ENCODE results near the gene MAFG. TPM values are rescaled to one million over a fixed set of nuclear protein-coding genes. Genes with fewer than 3 reads are reported as not detected.
A peak's percentile ranks its signal among the peaks of the same experiment; 100 is the strongest.
"Not testable (repeated sequence)": the region's sequence is repeated elsewhere in the genome, so short reads cannot be mapped to it uniquely, and the experiment has no call there.

The MAFG gene
- total and polyA plus RNA-seq, 2 experiments from 2014 or later = 21.3 to 28.5 TPM

GRCh38 chr17:81921537-81921862 is 6.0 kb downstream of the MAFG start:
- Histone ChIP-seq H2AFZ (no peak overlapping the region), H3K36me3 (replicated peaks; ENCODE audit: insufficient read depth, low read depth) (no peaks in the 10 kb centered on the region), H3K27ac (no peak overlapping the region), H3K9me2 (replicated peaks; ENCODE audit: insufficient read depth) (no peaks in the 10 kb centered on the region), H3K9me3 (ENCODE audit: low read depth) (no peaks in the 10 kb centered on the region), H3K4me1 (ENCODE audit: insufficient read depth) (peaks cover 41% of the 10 kb centered on the region), H3K4me3 (no peak overlapping the region), H3K4me2 (no peak overlapping the region), H3K79me2 (peaks cover 84% of the 10 kb centered on the region), H3K27me3 (no peaks in the 10 kb centered on the region), H4K20me1 (ENCODE audit: insufficient read depth, poor library complexity, severe bottlenecking) (peaks cover 68% of the 10 kb centered on the region)
- DNase-seq (ENCODE audit: low spot score) = no peak
- 97% methylated on average over 3 of the region's 3 CpGs for WGBS (ENCODE audit: low lambda C conversion rate, missing lambda C conversion rate)
- TF ChIP-seq CTCF (IDR thresholded peaks at IDR 0.05; ENCODE audit: poor library complexity) (no peak), EZH2phosphoT487 (IDR thresholded peaks at IDR 0.05; ENCODE audit: low read depth, severe bottlenecking, unreplicated experiment) (no peak), EZH2 (IDR thresholded peaks at IDR 0.05; ENCODE audit: borderline replicate concordance) (no peak)

- TF ChIP-seq EZH2 (IDR thresholded peaks at IDR 0.05; ENCODE audit: borderline replicate concordance) (no peak), EZH2phosphoT487 (IDR thresholded peaks at IDR 0.05; ENCODE audit: low read depth, severe bottlenecking, unreplicated experiment) (no peak), CTCF (IDR thresholded peaks at IDR 0.05; ENCODE audit: poor library complexity) (no peak)
These were observed 6.7 kb downstream of the MAFG start for GRCh38 chr17:81920612-81921536.

GRCh38 chr17:81918832-81919545 is 8.5 kb downstream of the MAFG start:
- no peak overlapping the region for H3K4me2 ChIP-seq
- no peak overlapping the region for H3K4me3 ChIP-seq
- H3K27me3 ChIP-seq = no peaks in the 10 kb centered on the region
- peaks cover 45% of the 10 kb centered on the region for H4K20me1 ChIP-seq (ENCODE audit: insufficient read depth, poor library complexity, severe bottlenecking)
- no peaks in the 10 kb centered on the region for H3K9me3 ChIP-seq (ENCODE audit: low read depth)
- H3K27ac ChIP-seq = peak overlapping the region; percentile 82
- no peak for TF ChIP-seq EZH2phosphoT487 (IDR thresholded peaks at IDR 0.05; ENCODE audit: low read depth, severe bottlenecking, unreplicated experiment)
- no peak for TF ChIP-seq EZH2 (IDR thresholded peaks at IDR 0.05; ENCODE audit: borderline replicate concordance)
- no peak for TF ChIP-seq CTCF (IDR thresholded peaks at IDR 0.05; ENCODE audit: poor library complexity)
- peaks cover 25% of the 10 kb centered on the region for H3K4me1 ChIP-seq (ENCODE audit: insufficient read depth)
- no peak for DNase-seq (ENCODE audit: low spot score)
- WGBS (ENCODE audit: low lambda C conversion rate, missing lambda C conversion rate) = 90% methylated on average over 14 of the region's 15 CpGs
- peaks cover 79% of the 10 kb centered on the region for H3K79me2 ChIP-seq
- H3K9me2 ChIP-seq (replicated peaks; ENCODE audit: insufficient read depth) = no peaks in the 10 kb centered on the region
- no peak overlapping the region for H2AFZ ChIP-seq
- H3K36me3 ChIP-seq (replicated peaks; ENCODE audit: insufficient read depth, low read depth) = no peaks in the 10 kb centered on the region

More at GRCh38 chr17:81920612-81921536, 6.7 kb downstream of the MAFG start:
- Histone ChIP-seq H3K36me3 (replicated peaks; ENCODE audit: insufficient read depth, low read depth) (no peaks in the 10 kb centered on the region), H3K4me1 (ENCODE audit: insufficient read depth) (peaks cover 43% of the 10 kb centered on the region), H3K27ac (no peak overlapping the region), H3K4me2 (no peak overlapping the region), H4K20me1 (ENCODE audit: insufficient read depth, poor library complexity, severe bottlenecking) (peaks cover 63% of the 10 kb centered on the region), H3K9me2 (replicated peaks; ENCODE audit: insufficient read depth) (no peaks in the 10 kb centered on the region), H3K79me2 (peaks cover 85% of the 10 kb centered on the region), H3K27me3 (no peaks in the 10 kb centered on the region), H3K4me3 (no peak overlapping the region), H3K9me3 (ENCODE audit: low read depth) (no peaks in the 10 kb centered on the region), H2AFZ (no peak overlapping the region)
- 94% methylated on average over 33 of the region's 33 CpGs for WGBS (ENCODE audit: low lambda C conversion rate, missing lambda C conversion rate)
- DNase-seq (ENCODE audit: low spot score) = no peak

- not testable (repeated sequence) for H2AFZ ChIP-seq; DNase-seq (ENCODE audit: low spot score); H3K9me3 ChIP-seq (ENCODE audit: low read depth); H3K27me3 ChIP-seq; H3K36me3 ChIP-seq (replicated peaks; ENCODE audit: insufficient read depth, low read depth); H3K9me2 ChIP-seq (replicated peaks; ENCODE audit: insufficient read depth)
- H4K20me1 ChIP-seq (ENCODE audit: insufficient read depth, poor library complexity, severe bottlenecking) = peaks cover 39% of the 10 kb centered on the region
- peak overlapping the region; percentile 96 for H3K4me2 ChIP-seq
- H3K4me3 ChIP-seq = peak overlapping the region; percentile 100
- peaks cover 19% of the 10 kb centered on the region for H3K4me1 ChIP-seq (ENCODE audit: insufficient read depth)
- H3K79me2 ChIP-seq = peaks cover 74% of the 10 kb centered on the region
- peak overlapping the region; percentile 82 for H3K27ac ChIP-seq
- WGBS (ENCODE audit: low lambda C conversion rate, missing lambda C conversion rate) = 39% methylated on average over 8 of the region's 9 CpGs
These were observed 9.2 kb downstream of the MAFG start for GRCh38 chr17:81918333-81918669.

Measured in hepatocyte (in vitro differentiated cells).